Hepatocyte (in vitro differentiated cells): ENCODE results near the gene GPRC5D.

ENCODE experiments used
- EZH2 ChIP-seq: fragments of 200-600 bp; sonication (generic); IDR thresholded peaks from 2 replicates; pipeline ENCODE4 v1.6.1; 2016; ENCODE audit warnings: antibody characterized with exemption, mild to moderate bottlenecking, borderline replicate concordance
- TF ChIP-seq, protein P1 (sequence below): fragments of 200-600 bp; sonication (generic); IDR thresholded peaks from 2 replicates; pipeline ENCODE4 v1.5.1; 2016; ENCODE audit warnings: antibody characterized with exemption, mild to moderate bottlenecking; ENCODE audit not compliant: poor library complexity

DNA sequence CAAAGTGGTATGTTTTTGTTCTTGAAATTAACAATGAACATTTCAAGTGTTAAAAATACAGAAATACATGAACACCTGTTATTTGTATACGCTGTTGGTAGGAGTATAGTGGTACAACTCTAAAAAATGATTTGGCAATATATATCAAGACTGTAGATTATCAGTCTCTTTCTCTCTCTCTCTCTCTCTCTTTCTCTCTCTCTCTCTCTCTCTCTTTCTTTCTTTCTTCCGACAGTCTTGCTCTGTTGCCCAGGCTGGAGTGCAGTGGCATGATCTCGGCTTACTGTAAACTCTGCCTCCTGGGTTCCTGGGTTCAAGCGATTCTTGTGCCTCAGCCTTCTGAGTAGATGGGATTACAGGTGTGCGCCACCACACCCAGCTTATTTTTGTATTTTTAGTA, 35.5 kb upstream of the GPRC5D start:
- TF ChIP-seq, protein P1, sequence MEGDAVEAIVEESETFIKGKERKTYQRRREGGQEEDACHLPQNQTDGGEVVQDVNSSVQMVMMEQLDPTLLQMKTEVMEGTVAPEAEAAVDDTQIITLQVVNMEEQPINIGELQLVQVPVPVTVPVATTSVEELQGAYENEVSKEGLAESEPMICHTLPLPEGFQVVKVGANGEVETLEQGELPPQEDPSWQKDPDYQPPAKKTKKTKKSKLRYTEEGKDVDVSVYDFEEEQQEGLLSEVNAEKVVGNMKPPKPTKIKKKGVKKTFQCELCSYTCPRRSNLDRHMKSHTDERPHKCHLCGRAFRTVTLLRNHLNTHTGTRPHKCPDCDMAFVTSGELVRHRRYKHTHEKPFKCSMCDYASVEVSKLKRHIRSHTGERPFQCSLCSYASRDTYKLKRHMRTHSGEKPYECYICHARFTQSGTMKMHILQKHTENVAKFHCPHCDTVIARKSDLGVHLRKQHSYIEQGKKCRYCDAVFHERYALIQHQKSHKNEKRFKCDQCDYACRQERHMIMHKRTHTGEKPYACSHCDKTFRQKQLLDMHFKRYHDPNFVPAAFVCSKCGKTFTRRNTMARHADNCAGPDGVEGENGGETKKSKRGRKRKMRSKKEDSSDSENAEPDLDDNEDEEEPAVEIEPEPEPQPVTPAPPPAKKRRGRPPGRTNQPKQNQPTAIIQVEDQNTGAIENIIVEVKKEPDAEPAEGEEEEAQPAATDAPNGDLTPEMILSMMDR, result no peak
- no peak for TF ChIP-seq EZH2
